Hematopoietic multipotent progenitor cell treated with erythropoietin and hydrocortisone succinate and interleukin-3 and kit ligand, for 4 days (in vitro differentiated cells): Measurements from ENCODE around the gene RBM47.
"Not testable (repeated sequence)": the region's sequence is repeated elsewhere in the genome, so short reads cannot be mapped to it uniquely, and the experiment has no call there.

Experiments
- DNase-seq: peaks from one replicate; pipeline ENCODE4 v3.0.0-alpha.2; 2015

Gene RBM47

GRCh38 chr4:40585201-40585799 is 44.4 kb downstream of the RBM47 start:
- DNase-seq, result no peak

- DNase-seq, result no peak
Observed at GRCh38 chr4:40584517-40585141, 45.0 kb downstream of the RBM47 start.

GRCh38 chr4:40583850-40584439 is 45.7 kb downstream of the RBM47 start:
- no peak for DNase-seq

GRCh38 chr4:40582413-40582812 is 47.3 kb downstream of the RBM47 start:
- no peak for DNase-seq

- peak; percentile 41 for DNase-seq
Observed at GRCh38 chr4:40581254-40582140, 48.2 kb downstream of the RBM47 start.

GRCh38 chr4:40579983-40580382 is 49.7 kb downstream of the RBM47 start:
- DNase-seq, result no peak

- DNase-seq, result no peak
Observed at GRCh38 chr4:40577588-40578253, 51.9 kb downstream of the RBM47 start.

GRCh38 chr4:40576651-40577480 is 52.8 kb downstream of the RBM47 start:
- DNase-seq, result peak; percentile 80

GRCh38 chr4:40575846-40576245 is 53.8 kb downstream of the RBM47 start:
- no peak for DNase-seq

- peak; percentile 65 for DNase-seq
Observed at GRCh38 chr4:40573593-40574311, 55.9 kb downstream of the RBM47 start.

GRCh38 chr4:40572692-40573310 is 56.9 kb downstream of the RBM47 start:
- no peak for DNase-seq

GRCh38 chr4:40571208-40571607 is 58.5 kb downstream of the RBM47 start:
- DNase-seq, result no peak

- DNase-seq, result no peak
Observed at GRCh38 chr4:40570348-40571077, 59.2 kb downstream of the RBM47 start.

- no peak for DNase-seq
Observed at GRCh38 chr4:40564815-40565483, 64.7 kb downstream of the RBM47 start.

- peak; percentile 30 for DNase-seq
Observed at GRCh38 chr4:40564004-40564403, 65.7 kb downstream of the RBM47 start.

- peak; percentile 37 for DNase-seq
Observed at GRCh38 chr4:40563401-40563800, 66.3 kb downstream of the RBM47 start.

- no peak for DNase-seq
Observed at GRCh38 chr4:40562681-40563080, 67.0 kb downstream of the RBM47 start.

GRCh38 chr4:40562208-40562607 is 67.5 kb downstream of the RBM47 start:
- no peak for DNase-seq

- not testable (repeated sequence) for DNase-seq
Observed at GRCh38 chr4:40561543-40562177, 68.0 kb downstream of the RBM47 start.
